Right lobe of liver (tissue), 6 donors: ENCODE measurements around the gene PLBD2. TPM values are rescaled to one million over a fixed set of nuclear protein-coding genes. Genes with fewer than 3 reads are reported as not detected.

Experiments
- ATAC-seq, 4 donors: fragments of 200-7000 bp; cut with Tn5 transposase; one replicate each; pipeline ENCODE4 v1.9.1; 2020; ENCODE audit warnings: mild to moderate bottlenecking in 4 of 4, moderate library complexity in 4 of 4
- DNase-seq, 3 donors: peaks; one replicate each; pipeline ENCODE4 v3.0.0-alpha.2; 2020
- H3K27ac ChIP-seq, 3 donors: fragments of 200-600 bp; one replicate each; pipeline ENCODE4 v1.8.0; 2022
- H3K27me3 ChIP-seq, 2 donors: fragments of 200-600 bp; one replicate each; pipeline ENCODE4 v1.8.0; 2022
- H3K36me3 ChIP-seq, 4 donors: fragments of 200-600 bp; sonication (generic) in 1 of 4; one replicate each; pipeline versions ENCODE4 v1.5.1 to v1.8.0; 2017 to 2022; ENCODE audit warnings: control low read depth in 1 of 4
- H3K4me1 ChIP-seq, 4 donors: fragments of 200-600 bp; sonication (generic) in 1 of 4; one replicate each; pipeline versions ENCODE4 v1.5.1 to v1.8.0; 2017 to 2022; ENCODE audit warnings: control low read depth in 1 of 4
- H3K4me3 ChIP-seq, 3 donors: fragments of 200-600 bp; one replicate each; pipeline ENCODE4 v1.8.0; 2022
- H3K9me3 ChIP-seq, 4 donors: fragments of 200-600 bp; sonication (generic) in 1 of 4; one replicate each; pipeline versions ENCODE4 v1.5.1 to v1.8.0; 2017 to 2022; ENCODE audit warnings: control low read depth in 1 of 4
- CTCF ChIP-seq, 4 donors: fragments of 200-600 bp in 3 of 4; fragments of 450-650 bp in 1 of 4; IDR thresholded peaks; one replicate each; pipeline versions ENCODE4 v1.5.1 to v1.8.0; 2016 to 2022; ENCODE audit warnings: antibody characterized with exemption in 4 of 4, mild to moderate bottlenecking in 2 of 4
- POLR2A ChIP-seq: fragments of 450-650 bp; IDR thresholded peaks from one replicate; pipeline ENCODE4 v1.6.1; 2017; ENCODE audit warnings: antibody characterized with exemption, mild to moderate bottlenecking
- WGBS: methylation state at CpG from one replicate; pipeline ENCODE4 v1.1.6; 2018; ENCODE audit warnings: low coverage, low lambda C conversion rate; ENCODE audit not compliant: insufficient coverage; ENCODE audit errors: missing lambda C conversion rate; 5-methylcytosine and 5-hydroxymethylcytosine counted together
- intact Hi-C, 2 donors: fragments of 100-400 bp; cut with DNase I; formaldehyde crosslinking; loops; one replicate each; pipeline versions ENCODE4 v1.11.2 to v1.14.1; 2022
- total RNA-seq, 6 experiments: library from RNA; depleted of rRNA in 2 of 6; stranded (reverse); fragments of >200 nt in 2 of 6; fragmentation: NEBNext Ultra II Directional in 3 of 6; extraction: Animal tissue kit (Norgen Biotek cat#: 25700) in 3 of 6; gene quantifications; one replicate each; pipeline versions ENCODE4 v1.1.0 to v1.2.4, GENCODE V29; 2016 to 2023
- donor health status: DM: no; HTN: yes; CAD: no.
- donor health status: DM: no; HTN: no; CAD: no.
- donor health status: DM: no; HTN: no; CAD: no.
- donor health status: DM: no; HTN: yes; CAD: no.
- donor health status: DM: no; HTN: yes; CAD: no.

PLBD2 gene
- total RNA-seq, 6 experiments from 2014 or later = 18.4 to 34.1 (median 28.8) TPM

GRCh38 chr12:113409462-113410124, 51.2 kb downstream of the PLBD2 start:
- H3K27ac ChIP-seq = peak overlapping the region in 2 of 3 donors; percentile 18 to 54
- H3K4me1 ChIP-seq = peaks cover 0 to 24% (median 9%) of the 10 kb centered on the region in 4 donors
- no peaks in the 10 kb centered on the region for H3K36me3 ChIP-seq
- WGBS = 34% methylated on average over 5 of the region's 9 CpGs
- TF ChIP-seq POLR2A (no peak), CTCF (IDR thresholded peaks at IDR 0.05) (no peak)
- no peak overlapping the region for H3K4me3 ChIP-seq
- peak in 1 of 3 donors; percentile 69 for DNase-seq
- ATAC-seq = peak in 3 of 4 donors; percentile 9 to 15 (median 13)
- H3K9me3 ChIP-seq = no peaks in the 10 kb centered on the region
- H3K27me3 ChIP-seq = no peaks in the 10 kb centered on the region
- intact Hi-C loops = no loop called here

GRCh38 chr12:113413488-113413939, 55.1 kb downstream of the PLBD2 start:
- WGBS = 45% methylated on average over 11 of the region's 11 CpGs
- DNase-seq (peak; percentile 82 to 95 (median 92)), ATAC-seq (peak; percentile 57 to 76 (median 72))

GRCh38 chr12:113414519-113415038, 56.2 kb downstream of the PLBD2 start:
- WGBS = 75% methylated on average over 7 of the region's 9 CpGs
- intact Hi-C loops = no loop called here

More at GRCh38 chr12:113413488-113413939, 55.1 kb downstream of the PLBD2 start:
- intact Hi-C loops = no loop called here
- no peak for TF ChIP-seq CTCF (IDR thresholded peaks at IDR 0.05)
- peak; percentile 64 for TF ChIP-seq POLR2A
- Histone ChIP-seq H3K27ac (peak overlapping the region; percentile 63 to 99 (median 95)), H3K4me1 (peaks cover 0 to 27% (median 13%) of the 10 kb centered on the region in 4 donors), H3K27me3 (no peaks in the 10 kb centered on the region), H3K9me3 (no peaks in the 10 kb centered on the region), H3K4me3 (no peak overlapping the region), H3K36me3 (no peaks in the 10 kb centered on the region)

GRCh38 chr12:113416091-113416754, 57.8 kb downstream of the PLBD2 start:
- no peaks in the 10 kb centered on the region for H3K9me3 ChIP-seq
- no peak overlapping the region for H3K4me3 ChIP-seq
- peak overlapping the region; percentile 63 to 99 (median 95) for H3K27ac ChIP-seq
- DNase-seq (no peak), ATAC-seq (peak in 2 of 4 donors; percentile 0 to 2)
- 52% methylated on average over 6 of the region's 6 CpGs for WGBS
- peaks cover 0 to 45% (median 22%) of the 10 kb centered on the region in 4 donors for H3K4me1 ChIP-seq
- no peaks in the 10 kb centered on the region for H3K36me3 ChIP-seq
- intact Hi-C loops = no loop called here
- no peaks in the 10 kb centered on the region for H3K27me3 ChIP-seq
- no peak for TF ChIP-seq CTCF (IDR thresholded peaks at IDR 0.05)
- no peak for TF ChIP-seq POLR2A

More at GRCh38 chr12:113414519-113415038, 56.2 kb downstream of the PLBD2 start:
- ATAC-seq (no peak), DNase-seq (no peak)
- no peaks in the 10 kb centered on the region for H3K36me3 ChIP-seq
- H3K27ac ChIP-seq = peak overlapping the region; percentile 63 to 99 (median 95)
- no peaks in the 10 kb centered on the region for H3K27me3 ChIP-seq
- peaks cover 0 to 35% (median 17%) of the 10 kb centered on the region in 4 donors for H3K4me1 ChIP-seq
- H3K9me3 ChIP-seq = no peaks in the 10 kb centered on the region
- TF ChIP-seq CTCF (IDR thresholded peaks at IDR 0.05) = no peak
- no peak for TF ChIP-seq POLR2A
- no peak overlapping the region for H3K4me3 ChIP-seq
